Colon (tissue), 2 donors: ENCODE data around the gene CCDC73.
A peak's percentile ranks its signal among the peaks of the same experiment; 100 is the strongest.
"Not testable (repeated sequence)": the region's sequence is repeated elsewhere in the genome, so short reads cannot be mapped to it uniquely, and the experiment has no call there.

ENCODE experiments used
- FAIRE-seq: peaks from 2 replicates; lab custom pipeline; 2012; peaks lifted over from hg19 to GRCh38; lab: Jason Lieb, UNC
- donor health status: control.
- donor health status: control.

Gene CCDC73

DNA sequence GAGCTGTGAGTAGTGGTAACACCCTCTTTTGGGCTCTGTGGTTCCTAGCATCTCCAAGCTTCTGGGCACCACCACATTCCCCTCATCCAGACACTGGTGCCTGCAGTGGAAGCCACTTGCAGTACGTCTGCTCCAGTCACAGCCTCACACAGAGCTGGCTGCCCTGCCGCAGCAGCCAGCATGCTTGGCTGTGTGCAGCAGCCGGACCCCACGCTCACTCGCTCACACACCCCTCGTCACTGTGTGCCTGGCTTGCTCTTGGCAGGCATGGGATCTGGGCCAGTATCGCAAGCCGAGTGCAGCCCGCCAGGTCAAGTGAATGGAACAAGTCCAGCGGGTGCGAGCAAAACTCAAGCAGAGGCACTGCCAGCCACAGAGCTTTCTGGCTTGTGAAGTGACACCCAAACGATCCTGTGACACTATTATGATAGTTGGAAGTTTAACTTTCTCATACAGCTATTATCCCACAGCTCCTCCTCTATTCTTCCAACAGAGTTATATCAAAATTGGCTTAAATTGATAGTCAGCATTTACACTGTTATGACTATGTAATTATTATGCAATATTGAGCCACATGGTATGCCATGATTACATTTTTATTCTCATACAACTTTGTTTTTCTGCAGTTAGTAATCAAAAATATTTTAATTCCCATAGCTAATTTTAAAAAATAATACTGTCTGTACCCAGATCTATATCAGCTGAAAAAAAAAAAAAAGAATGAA lies 89.0 kb downstream of the CCDC73 start:
- FAIRE-seq: no peak

DNA sequence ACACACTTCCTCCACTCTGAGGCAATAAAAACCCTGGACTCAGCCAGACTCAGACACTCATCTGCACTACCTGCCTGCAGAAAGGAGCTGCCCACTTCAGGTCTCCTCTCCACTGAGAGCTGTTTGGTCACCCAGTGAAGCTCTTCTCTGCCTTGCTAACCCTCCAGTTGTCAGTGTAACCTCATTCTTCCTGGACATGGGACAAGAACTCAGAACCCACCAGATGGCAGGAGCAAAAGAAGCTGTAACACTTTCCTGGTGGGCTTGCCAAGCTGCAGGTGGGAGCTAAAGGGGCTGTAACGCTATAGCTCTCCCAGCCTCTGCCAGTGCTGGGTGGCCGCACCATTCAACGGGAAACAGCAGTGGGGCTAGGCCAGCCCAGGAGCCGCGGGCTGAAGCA lies 89.7 kb downstream of the CCDC73 start:
- FAIRE-seq: no peak

DNA sequence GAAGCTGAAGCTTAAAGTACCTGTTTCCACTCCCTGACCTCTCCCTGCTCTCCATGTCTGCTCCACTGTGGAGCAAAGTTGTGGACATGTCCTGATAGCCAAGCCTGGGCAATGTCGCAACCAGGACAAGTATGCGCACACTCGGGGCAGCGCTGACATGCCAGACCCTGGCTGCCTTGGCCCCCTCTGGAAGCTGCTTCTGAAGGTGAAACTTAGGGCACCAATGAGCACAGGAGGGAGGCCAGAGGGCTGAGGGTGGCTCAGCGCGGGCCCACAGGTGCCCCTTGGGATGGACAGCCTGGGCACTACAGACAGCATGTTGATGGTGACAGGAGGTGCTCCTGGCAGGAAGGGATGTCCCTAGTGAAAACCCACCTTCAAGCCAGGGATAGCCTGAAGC lies 90.2 kb downstream of the CCDC73 start:
- no peak for FAIRE-seq

DNA sequence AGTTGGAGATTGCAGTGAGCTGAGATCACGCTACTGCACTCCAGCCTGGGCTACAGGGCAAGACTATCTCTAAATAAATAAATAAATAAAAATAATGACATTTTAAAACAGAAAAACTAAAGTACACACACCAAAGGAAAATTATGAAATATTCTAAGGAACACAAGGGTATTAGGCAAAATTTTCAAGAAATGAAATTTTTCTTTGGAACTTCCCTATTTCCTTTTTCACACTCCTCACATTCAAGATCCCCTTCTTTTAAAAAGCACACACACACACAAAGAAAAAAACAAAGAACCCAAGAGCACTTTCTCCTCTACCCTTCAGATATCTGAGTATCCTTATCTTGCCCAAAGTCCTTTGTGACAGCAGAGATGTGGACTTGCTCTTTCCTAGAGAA lies 92.8 kb downstream of the CCDC73 start:
- no peak for FAIRE-seq

DNA sequence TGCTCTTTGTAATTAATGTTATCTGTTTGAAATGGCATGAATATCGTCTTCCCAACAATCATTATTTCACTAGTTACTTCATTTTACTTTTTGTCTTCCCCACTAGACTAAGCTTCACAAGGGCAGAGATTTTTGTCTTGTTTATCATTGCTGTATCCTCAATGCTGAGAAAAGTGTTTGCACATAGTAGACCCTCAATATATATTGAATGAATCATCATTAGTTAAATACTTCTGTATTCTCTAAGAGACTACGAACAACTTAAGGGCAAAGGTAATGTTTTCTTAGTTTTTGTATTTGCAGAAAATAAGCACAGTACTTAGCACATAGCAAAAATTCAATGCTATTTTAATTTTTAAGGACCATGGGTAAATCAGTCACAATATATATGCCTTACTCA lies 95.9 kb downstream of the CCDC73 start:
- no peak for FAIRE-seq

DNA sequence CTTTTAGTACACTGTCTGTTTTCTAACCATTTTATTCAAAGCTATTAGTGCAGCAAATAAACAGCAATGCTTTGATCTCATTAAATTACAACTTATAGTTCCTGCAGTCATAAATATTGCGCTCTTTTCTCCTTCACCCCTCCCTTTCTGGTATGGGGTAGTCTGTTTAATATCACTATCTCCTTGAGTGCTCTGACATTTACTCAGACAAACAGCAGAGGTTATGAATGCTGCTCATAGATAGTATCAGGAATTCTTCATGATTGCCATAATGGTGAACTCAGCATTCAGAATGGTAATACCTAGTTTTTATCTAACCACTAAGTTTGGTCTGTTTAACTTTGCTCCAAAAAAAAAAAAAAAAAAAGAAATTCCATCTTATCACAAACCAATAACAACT lies 123.4 kb downstream of the CCDC73 start:
- FAIRE-seq: no peak

DNA sequence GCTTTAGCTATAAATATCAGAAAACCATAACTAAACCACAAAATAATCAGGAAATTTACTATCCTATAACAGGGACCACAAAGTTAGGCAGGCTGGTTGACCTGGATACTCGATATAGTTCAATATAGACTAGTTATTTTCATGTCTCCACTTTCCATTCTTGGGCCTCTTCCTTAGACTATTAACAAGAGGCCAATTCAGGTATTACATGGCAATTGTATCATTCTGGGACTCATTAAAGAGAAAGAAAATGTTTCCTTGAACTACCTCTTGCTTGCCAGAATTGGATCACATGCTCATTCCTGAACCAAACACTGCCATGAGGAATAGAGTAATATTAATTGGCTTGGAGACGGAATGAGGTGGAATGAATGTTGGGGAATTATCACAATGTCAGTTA lies 134.8 kb downstream of the CCDC73 start:
- no peak for FAIRE-seq

DNA sequence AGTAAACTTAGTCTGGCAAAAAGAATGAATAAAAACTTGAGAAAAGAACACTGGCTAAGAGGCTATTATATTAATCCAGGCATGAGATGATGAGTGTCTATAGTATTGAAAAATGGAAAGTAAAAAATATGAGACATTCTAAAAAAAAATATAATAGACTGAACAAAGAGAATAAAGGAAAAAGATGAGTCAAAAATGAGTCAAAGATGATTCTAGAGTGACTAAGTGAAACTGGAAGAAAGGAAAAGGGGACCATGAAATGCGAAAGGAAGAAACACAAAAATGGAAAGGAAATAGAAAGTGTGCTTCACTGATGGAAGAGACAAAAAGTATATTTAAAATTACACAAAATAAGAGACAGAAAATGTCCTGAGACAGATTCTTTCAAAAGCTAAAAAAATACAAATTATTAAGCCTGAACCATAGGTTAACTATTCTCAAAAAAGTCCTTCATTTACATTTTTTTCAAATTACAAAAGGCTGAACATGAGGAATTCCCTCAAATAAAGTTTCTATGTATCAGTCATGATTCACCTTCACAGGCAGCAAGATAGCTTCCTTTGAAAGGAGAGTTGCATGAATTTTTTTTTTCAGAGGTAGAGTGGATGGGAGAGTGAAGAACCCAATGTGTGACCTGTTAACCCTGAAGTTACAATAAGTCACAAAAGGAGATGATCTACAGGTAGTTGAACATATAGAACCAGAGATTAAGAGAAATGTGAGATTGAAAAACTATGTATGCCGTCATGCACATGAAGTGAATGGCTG lies 135.6 kb downstream of the CCDC73 start:
- FAIRE-seq: no peak

DNA sequence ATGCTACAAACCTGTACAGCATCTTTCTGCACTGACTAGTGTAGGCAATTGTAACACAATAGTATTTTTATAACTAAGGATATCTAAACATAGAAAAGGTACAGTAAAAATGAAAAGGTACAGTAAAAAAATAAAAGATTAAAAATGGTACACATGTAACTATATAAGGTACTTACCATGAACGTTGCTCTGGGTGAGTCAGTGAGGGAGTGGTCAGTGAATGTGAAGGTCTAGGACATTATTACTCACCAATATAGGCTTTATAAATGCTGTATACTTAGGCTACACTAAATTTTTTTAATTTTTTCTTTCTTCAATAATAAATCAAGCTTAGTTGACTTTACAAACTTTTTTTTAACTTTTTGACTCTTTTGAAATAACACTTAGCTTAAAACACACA lies 150.9 kb downstream of the CCDC73 start:
- FAIRE-seq: no peak

DNA sequence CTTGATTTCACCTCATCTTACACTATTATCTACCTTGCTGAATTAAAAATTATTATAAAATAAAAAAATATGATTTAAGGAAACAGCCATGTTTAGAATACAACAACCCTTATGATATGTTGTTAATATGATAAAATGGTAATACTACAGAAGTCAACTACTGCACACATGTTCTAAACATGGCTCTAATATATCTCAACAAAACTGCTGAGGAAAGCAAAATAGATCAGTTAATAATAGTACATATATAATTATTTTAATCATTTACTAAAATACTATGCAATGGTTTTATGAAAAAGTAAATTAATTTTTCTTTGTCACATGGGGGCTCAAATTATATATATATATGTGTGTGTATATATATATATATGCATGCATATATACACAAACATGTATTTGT lies 153.1 kb downstream of the CCDC73 start:
- no peak for FAIRE-seq

DNA sequence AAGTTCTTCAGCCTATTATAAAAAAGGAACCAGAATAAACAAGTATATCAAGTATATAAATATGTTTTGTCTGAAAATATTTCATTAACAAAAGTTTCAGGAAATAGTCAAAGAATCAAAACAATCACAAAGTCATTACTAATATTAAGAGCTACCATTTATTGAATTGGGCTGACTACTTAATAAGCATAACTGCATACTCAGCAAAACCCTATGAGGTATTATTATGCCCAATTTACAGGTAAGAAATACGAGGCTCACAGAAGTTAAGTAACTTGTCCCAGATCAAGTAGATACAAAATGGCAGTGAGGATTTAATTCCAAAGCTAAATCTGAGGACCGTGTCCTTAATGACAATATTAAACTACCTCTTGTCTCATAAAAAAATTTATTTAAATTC lies 158.6 kb downstream of the CCDC73 start:
- peak; percentile 58 for FAIRE-seq

DNA sequence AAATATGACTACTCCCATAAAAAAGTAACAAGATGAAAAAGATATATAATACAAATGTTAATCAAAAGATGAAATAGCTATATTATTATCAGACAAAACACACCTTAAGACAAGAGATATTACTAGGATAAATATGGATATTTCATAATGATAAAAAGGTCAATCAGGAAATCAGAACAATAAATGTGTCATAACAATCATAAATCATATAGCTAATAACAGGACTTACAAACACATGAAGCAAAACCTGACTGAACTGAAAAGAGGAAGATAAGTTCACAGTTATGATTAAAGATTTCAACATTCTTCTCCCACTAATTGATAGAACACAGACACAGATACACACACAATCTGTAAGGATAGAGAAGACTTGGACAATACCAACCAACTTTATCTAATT lies 163.6 kb downstream of the CCDC73 start:
- peak; percentile 47 for FAIRE-seq

DNA sequence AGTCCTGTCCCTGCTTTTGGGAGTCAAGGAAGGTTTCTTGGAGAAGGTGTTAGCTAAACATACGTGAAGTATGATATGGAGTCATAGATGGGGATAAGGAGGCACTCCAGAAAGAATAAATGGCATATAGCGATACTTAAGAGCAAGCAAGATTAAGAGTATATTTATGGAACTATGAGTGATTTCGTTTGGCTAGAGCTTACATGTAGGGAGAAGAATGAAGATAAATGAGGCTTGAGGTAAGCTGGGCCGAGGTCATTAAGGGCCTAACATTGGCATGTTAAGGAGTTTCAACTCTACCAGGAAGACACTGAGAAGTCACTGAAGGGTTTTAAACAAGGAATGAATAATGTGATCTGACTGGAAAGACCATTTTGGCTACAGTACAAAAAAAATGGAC lies 177.6 kb downstream of the CCDC73 start:
- no peak for FAIRE-seq

DNA sequence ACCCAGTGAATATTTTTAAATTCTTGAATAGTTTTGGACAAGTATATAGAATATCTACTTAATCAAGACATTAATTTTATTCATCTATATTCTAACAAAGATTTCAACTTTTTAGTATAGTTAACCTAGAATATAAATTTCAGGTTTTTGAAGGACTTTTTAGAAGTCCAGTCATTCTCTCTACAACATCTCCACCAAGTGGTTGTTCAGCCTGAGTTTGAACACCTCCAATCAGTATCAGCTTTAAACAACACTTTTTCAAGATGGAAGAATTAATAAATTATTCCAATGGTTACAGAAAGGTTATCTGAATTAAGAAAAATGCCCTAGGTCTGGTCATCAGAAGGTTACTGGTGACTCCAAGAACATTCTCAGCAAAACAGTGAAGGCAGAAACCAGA lies 179.0 kb downstream of the CCDC73 start:
- no peak for FAIRE-seq

DNA sequence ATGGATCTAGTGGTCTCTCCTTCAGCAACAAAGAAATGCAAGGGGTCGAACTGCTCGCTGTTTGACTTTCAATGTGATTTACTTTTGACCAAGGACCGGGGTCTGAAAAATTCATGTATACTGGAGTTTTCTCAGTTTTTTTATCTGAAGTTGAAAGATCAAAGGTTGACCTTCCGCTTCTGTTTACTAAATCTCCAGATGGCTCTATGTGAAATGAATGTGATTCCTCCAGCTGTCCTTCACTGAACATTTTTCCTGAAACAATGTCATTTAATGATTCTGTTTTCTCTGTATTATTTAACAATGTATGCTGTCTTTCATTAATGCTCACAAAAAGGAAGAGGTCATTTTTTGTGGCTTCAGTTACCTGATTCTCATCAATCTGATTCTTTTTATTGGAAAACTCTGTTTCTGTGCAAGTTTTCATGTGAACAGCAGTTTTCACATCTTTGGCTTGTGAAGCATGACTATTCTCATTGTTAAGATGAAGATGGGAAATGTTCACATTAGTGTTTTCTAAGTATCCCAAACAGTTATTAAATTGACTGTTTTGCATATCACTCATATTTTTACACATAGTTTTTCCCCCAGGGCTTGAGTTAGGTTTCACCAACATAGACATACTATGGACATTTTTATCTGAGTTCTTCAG lies 180.8 kb downstream of the CCDC73 start:
- no peak for FAIRE-seq

DNA sequence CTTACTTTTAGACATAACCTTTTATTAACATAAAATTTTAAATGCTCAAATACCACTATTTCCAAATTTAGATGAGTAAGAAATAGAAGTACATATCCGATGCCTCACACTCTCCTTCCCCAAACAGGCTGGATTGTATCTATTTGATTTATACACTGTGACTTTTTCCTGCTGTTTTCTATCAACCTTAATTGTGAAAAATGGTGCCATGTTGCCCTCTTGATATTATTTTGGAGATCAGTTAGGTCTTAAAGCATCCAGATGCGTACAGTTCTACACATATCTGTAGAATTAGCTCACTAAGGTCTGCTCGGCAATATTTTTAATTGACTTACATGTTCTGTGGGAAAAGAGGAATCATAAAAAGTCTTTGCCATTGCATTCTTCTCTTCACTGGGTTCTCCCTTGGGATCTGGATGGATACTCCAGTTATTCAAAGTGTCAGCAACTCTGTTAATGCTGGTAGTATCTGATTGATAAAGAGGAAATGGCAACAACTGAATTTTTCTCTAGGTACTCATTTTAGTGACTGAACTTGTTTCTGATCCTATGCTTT lies 183.6 kb downstream of the CCDC73 start:
- FAIRE-seq: no peak

DNA sequence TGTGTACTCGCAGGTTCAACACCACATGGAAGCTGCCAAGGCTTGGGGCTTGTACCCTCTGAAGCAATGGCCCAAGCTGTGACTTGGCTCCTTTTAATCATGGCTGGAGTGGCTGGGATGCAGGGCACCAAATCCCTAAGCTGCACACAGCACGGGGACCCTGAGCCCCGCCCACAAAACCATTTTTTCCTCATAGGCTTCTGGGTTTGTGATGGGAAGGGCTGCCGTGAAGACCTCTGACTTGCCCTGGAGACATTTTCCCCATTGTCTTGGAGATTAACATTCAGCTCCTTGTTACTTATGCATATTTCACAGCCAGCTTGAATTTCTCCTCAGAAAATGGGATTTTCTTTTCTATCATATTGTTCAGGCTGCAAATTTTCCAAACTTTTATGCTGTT lies 185.6 kb downstream of the CCDC73 start:
- FAIRE-seq: not testable (repeated sequence)

DNA sequence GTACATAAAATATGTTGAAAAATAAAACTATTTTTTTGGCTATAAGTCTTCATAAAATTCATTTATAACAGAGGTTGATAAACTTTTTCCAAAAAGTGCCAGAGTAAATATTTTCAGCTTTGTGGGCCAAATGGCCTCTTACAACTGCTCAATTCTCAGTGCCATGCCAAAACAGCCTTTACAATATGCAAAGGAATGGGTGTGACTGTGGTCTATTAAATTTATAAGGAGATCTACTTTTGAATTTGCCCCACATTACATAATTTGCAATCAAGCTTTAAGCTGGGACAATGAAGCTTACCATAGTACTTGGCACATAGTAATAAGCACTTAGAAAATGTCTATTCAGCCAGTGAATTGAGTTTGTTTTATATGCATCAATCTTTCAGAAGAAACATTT lies 188.2 kb downstream of the CCDC73 start:
- FAIRE-seq: no peak

DNA sequence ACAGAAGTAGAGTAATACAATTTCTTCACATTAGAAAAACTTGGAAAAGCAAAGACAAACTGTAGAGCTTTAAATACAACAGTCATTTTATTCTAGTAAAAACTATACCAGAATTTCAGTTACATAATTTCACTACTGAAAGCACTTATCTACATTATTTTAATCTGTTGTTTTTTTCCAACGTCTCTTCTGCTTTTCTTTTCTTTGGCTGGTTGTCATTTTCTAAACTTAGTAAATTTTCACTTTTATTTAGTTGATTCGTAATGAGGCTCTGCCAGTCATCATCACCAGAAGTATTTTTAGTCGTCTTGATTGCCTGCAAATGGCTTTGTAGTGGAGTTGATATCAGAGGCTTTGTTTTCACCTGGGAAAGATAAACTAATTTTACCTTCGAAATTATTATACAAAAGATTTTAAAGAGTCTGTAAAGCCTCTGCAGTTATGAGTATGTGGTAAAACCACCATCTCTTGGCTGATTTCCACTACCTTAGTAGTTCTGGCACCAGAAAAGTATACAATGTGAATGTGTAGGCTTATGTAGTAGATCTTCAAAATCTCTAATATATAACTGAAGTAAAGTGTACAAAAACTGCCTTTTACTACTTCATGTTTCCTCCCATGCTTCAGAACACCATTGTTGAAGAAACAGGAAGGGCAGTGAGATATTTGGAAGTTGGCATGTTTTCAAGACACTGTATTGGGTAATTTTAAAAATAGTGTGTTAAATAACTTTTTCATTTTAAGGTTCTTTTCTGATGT lies 191.6 kb downstream of the CCDC73 start:
- no peak for FAIRE-seq

DNA sequence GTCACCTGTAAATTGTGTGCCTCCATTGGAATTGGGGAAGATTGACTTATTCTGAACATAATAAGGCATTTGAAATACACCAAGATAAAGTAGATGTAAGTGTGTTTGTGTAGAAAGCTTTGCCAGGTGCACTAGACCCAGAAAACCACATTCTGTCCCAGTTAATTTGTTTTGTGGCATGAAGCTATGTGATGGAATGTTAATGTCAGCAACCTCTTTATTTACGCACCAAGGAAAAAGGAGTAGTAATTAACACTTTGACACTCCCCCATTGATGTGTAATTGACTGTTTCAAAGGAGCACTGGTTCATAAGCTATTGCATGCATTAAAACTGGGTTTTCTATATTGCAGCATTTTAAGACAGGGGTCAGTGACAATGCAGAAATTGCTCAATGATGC lies 196.5 kb downstream of the CCDC73 start:
- no peak for FAIRE-seq

DNA sequence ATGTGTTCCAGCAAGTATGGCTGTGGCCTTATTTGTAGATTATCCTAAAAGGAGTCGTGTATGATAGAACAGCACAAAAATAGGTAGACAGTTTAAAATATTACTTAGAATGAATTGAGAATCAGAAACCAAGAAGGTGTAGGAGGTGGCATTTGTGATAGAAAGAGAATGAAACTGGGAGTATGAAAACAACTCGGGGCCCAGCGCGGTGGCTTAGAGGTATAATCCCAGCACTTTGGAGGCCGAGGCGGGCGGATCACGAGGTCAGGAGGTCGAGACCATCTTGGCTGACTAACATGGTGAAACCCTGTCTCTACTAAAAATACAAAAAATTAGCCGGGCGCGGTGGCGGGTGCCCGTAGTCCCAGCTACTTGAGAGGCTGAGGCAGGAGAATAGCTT lies 198.3 kb downstream of the CCDC73 start:
- not testable (repeated sequence) for FAIRE-seq

DNA sequence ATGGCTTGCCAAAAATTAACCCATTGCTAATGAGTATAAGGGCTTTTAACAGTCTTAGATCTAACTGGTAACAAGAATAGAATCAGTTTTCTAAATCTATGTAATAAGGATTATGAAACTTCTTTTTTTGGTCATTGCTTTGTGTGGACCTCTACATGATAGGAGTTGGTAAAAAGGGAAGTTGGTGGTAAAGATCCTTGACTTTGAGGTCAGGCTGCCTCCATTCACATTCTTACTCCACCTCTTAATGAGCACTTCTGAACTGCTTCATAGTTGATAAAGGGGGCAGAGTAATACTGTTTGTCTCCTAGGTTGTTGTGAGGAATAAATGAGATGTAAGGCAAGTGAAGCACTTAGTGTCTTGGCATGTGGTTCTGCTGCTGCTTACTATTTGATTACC lies 200.2 kb downstream of the CCDC73 start:
- FAIRE-seq: no peak
